Transverse colon (tissue), 4 donors: Measurements from ENCODE around the gene GPC6. TPM values are rescaled to one million over a fixed set of nuclear protein-coding genes. Genes with fewer than 3 reads are reported as not detected.

Experiments
- DNase-seq: peaks from one replicate; pipeline ENCODE4 v3.0.0-alpha.2; 2019
- H3K27ac ChIP-seq, 4 donors: fragments of 200-600 bp; sonication (generic); 2 replicates each; pipeline ENCODE4 v1.5.1; 2016 to 2018; ENCODE audit warnings: inconsistent platforms in 4 of 4
- H3K27me3 ChIP-seq: fragments of 200-600 bp; sonication (generic); 2 replicates; pipeline ENCODE4 v1.5.1; 2017; ENCODE audit warnings: inconsistent platforms
- H3K36me3 ChIP-seq, 4 donors: fragments of 200-600 bp; sonication (generic); 2 replicates each; pipeline ENCODE4 v1.5.1; 2017 to 2019; ENCODE audit warnings: inconsistent platforms in 4 of 4
- H3K4me1 ChIP-seq, 4 donors: fragments of 200-600 bp; sonication (generic); 2 replicates each; pipeline ENCODE4 v1.5.1; 2017 to 2020; ENCODE audit warnings: inconsistent platforms in 4 of 4
- H3K4me3 ChIP-seq, 4 donors: fragments of 200-600 bp; sonication (generic); 1 replicate in 1 of 4; 2 replicates in 3 of 4; pipeline versions ENCODE4 v1.5.1 to v1.6.1; 2017 to 2019; ENCODE audit warnings: inconsistent platforms in 4 of 4
- H3K9me3 ChIP-seq, 2 donors: fragments of 200-600 bp; sonication (generic); 2 replicates each; pipeline ENCODE4 v1.5.1; 2017 to 2019; ENCODE audit warnings: inconsistent platforms in 2 of 2
- CTCF ChIP-seq, 5 experiments: fragments of 200-600 bp in 3 of 5; fragments of 450-650 bp in 2 of 5; sonication (generic) in 3 of 5; IDR thresholded peaks; 1 replicate in 2 of 5; 2 replicates in 3 of 5; pipeline ENCODE4 v1.5.1; 2016 to 2017; ENCODE audit warnings: antibody characterized with exemption in 5 of 5, inconsistent platforms in 3 of 5, mild to moderate bottlenecking in 2 of 5, moderate library complexity in 1 of 5
- EP300 ChIP-seq: sonication (generic); formaldehyde crosslinking; IDR thresholded peaks from one replicate; pipeline ENCODE4 v1.6.1; 2017; ENCODE audit warnings: antibody characterized with exemption, low read depth
- POLR2A ChIP-seq: fragments of 450-650 bp; IDR thresholded peaks from one replicate; pipeline ENCODE4 v1.6.1; 2016; ENCODE audit warnings: antibody characterized with exemption, mild to moderate bottlenecking, moderate library complexity
- POLR2AphosphoS5 ChIP-seq, 3 donors: sonication (generic); formaldehyde crosslinking; IDR thresholded peaks; one replicate each; pipeline ENCODE4 v1.6.1; 2016; ENCODE audit warnings: antibody characterized with exemption in 3 of 3
- WGBS, 2 donors: methylation state at CpG; one replicate each; pipeline ENCODE4 v1.1.5; 2018; ENCODE audit warnings: low coverage in 1 of 2; 5-methylcytosine and 5-hydroxymethylcytosine counted together
- in situ Hi-C, 4 donors: fragments of 200-750 bp; cut with MboI; loops; one replicate each; pipeline versions ENCODE4 v1.15.0 to v1.15.1; 2017; ENCODE audit warnings: low sequenced_read_pairs in 3 of 4, low pct_ligation_motif_present in 1 of 4, low pct_unique_long_range_greater_than_20kb in 1 of 4
- intact Hi-C: fragments of 100-400 bp; cut with DNase I; formaldehyde crosslinking; loops from one replicate; pipeline ENCODE4 v1.15.1; 2023; ENCODE audit warnings: low total_unique reads
- total RNA-seq, 4 donors: library from RNA; depleted of rRNA; stranded (reverse); fragments of >200 nt; gene quantifications; one replicate each; pipeline ENCODE4 v1.1.0, GENCODE V29; 2016

Gene GPC6
- total RNA-seq, 4 donors from 2014 or later: 0.75 to 5.7 (median 4.0) TPM

GRCh38 chr13:94345374-94346195 lies 1119.0 kb downstream of the GPC6 start:
- 41 to 61% methylated on average over 4 to 8 of the region's 8 CpGs for WGBS, 2 donors
- intact Hi-C loops (no loop called here), in situ Hi-C loops (no loop called here)
- peaks cover 0 to 23% (median 6%) of the 10 kb centered on the region in 4 donors for H3K4me1 ChIP-seq
- H3K27me3 ChIP-seq: no peaks in the 10 kb centered on the region
- no peak overlapping the region for H3K27ac ChIP-seq
- H3K9me3 ChIP-seq: no peaks in the 10 kb centered on the region
- no peak for TF ChIP-seq POLR2AphosphoS5 (IDR thresholded peaks at IDR 0.05)
- no peak for TF ChIP-seq POLR2A
- TF ChIP-seq EP300: no peak
- H3K4me3 ChIP-seq: no peak overlapping the region
- no peaks in the 10 kb centered on the region for H3K36me3 ChIP-seq
- no peak for DNase-seq

GRCh38 chr13:94346261-94347019 lies 1119.8 kb downstream of the GPC6 start:
- 90 to 96% methylated on average over 2 to 13 of the region's 13 CpGs for WGBS, 2 donors
- H3K27ac ChIP-seq: no peak overlapping the region
- H3K9me3 ChIP-seq: no peaks in the 10 kb centered on the region
- peaks cover 0 to 23% (median 6%) of the 10 kb centered on the region in 4 donors for H3K4me1 ChIP-seq
- no peaks in the 10 kb centered on the region for H3K36me3 ChIP-seq
- no peaks in the 10 kb centered on the region for H3K27me3 ChIP-seq
- intact Hi-C loops (no loop called here), in situ Hi-C loops (no loop called here)
- TF ChIP-seq CTCF (IDR thresholded peaks at IDR 0.05) (no peak), EP300 (no peak), POLR2A (no peak), POLR2AphosphoS5 (IDR thresholded peaks at IDR 0.05) (no peak)
- DNase-seq: no peak
- no peak overlapping the region for H3K4me3 ChIP-seq

GRCh38 chr13:94351292-94351990 lies 1124.8 kb downstream of the GPC6 start:
- no peaks in the 10 kb centered on the region for H3K4me1 ChIP-seq
- no peaks in the 10 kb centered on the region for H3K9me3 ChIP-seq
- H3K36me3 ChIP-seq: no peaks in the 10 kb centered on the region
- no peak overlapping the region for H3K27ac ChIP-seq
- no peak for TF ChIP-seq POLR2A
- in situ Hi-C loops (loop anchor here in 1 of 4 donors (25.0 kb wide), 1 partner anchor 1114 kb away; the partner anchor contains the start of gene GPC6), intact Hi-C loops (no loop called here)
- no peaks in the 10 kb centered on the region for H3K27me3 ChIP-seq
- no peak overlapping the region for H3K4me3 ChIP-seq
- 42 to 62% methylated on average over 4 to 5 of the region's 5 CpGs for WGBS, 2 donors
- no peak for DNase-seq

GRCh38 chr13:94352057-94352456 lies 1125.5 kb downstream of the GPC6 start:
- Histone ChIP-seq H3K27ac (no peak overlapping the region), H3K36me3 (no peaks in the 10 kb centered on the region), H3K27me3 (no peaks in the 10 kb centered on the region), H3K4me1 (no peaks in the 10 kb centered on the region), H3K4me3 (no peak overlapping the region), H3K9me3 (no peaks in the 10 kb centered on the region)
- no peak for DNase-seq
- in situ Hi-C loops: loop anchor here in 1 of 4 donors (25.0 kb wide), 1 partner anchor 1115 kb away; the partner anchor contains the start of gene GPC6
- TF ChIP-seq EP300: no peak
- no peak for TF ChIP-seq POLR2A
- TF ChIP-seq CTCF (IDR thresholded peaks at IDR 0.05): no peak
- TF ChIP-seq POLR2AphosphoS5 (IDR thresholded peaks at IDR 0.05): no peak
- 79 to 100% methylated on average over 2 to 3 of the region's 3 CpGs for WGBS, 2 donors
- intact Hi-C loops: no loop called here
